ENCODE results near the gene PAQR9. TPM values are rescaled to one million over a fixed set of nuclear protein-coding genes. Genes with fewer than 3 reads are reported as not detected.

PAQR9 gene
- total and polyA plus RNA-seq, 2 of the 13 experiments (the other 11 are each of a cell fraction or from before 2014, with no cell fraction given): 3.7 to 10.3 TPM

DNA sequence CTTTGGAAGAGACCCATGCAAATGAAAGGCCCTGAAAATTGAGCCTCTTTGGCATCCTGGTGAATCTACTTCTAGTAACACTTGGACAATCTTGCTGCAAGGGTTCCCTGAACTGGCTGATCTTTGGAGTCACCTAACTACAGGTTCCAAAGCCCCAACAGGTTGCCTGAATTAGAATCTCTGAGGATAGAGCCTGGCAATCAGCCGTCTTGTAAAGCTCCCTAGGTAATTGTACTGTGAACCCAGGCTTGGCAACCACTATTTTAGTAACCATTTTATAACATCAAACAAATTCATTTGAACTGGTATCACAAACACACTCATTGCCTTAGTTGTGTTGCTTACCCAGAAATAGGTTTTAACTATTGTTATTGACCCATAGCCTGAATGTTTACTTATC lies 20.1 kb downstream of the PAQR9 start (continued):
- TF ChIP-seq, protein P1, sequence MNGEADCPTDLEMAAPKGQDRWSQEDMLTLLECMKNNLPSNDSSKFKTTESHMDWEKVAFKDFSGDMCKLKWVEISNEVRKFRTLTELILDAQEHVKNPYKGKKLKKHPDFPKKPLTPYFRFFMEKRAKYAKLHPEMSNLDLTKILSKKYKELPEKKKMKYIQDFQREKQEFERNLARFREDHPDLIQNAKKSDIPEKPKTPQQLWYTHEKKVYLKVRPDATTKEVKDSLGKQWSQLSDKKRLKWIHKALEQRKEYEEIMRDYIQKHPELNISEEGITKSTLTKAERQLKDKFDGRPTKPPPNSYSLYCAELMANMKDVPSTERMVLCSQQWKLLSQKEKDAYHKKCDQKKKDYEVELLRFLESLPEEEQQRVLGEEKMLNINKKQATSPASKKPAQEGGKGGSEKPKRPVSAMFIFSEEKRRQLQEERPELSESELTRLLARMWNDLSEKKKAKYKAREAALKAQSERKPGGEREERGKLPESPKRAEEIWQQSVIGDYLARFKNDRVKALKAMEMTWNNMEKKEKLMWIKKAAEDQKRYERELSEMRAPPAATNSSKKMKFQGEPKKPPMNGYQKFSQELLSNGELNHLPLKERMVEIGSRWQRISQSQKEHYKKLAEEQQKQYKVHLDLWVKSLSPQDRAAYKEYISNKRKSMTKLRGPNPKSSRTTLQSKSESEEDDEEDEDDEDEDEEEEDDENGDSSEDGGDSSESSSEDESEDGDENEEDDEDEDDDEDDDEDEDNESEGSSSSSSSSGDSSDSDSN (CRISPR knock-in tag; IDR thresholded peaks at IDR 0.05): no peak
- TF ChIP-seq, protein P2, sequence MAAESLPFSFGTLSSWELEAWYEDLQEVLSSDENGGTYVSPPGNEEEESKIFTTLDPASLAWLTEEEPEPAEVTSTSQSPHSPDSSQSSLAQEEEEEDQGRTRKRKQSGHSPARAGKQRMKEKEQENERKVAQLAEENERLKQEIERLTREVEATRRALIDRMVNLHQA (CRISPR knock-in tag; IDR thresholded peaks at IDR 0.05): no peak
- no peak for TF ChIP-seq NFKB2 (CRISPR knock-in tag; IDR thresholded peaks at IDR 0.05; ENCODE audit: borderline replicate concordance)
- TF ChIP-seq ZNF44 (CRISPR knock-in tag; IDR thresholded peaks at IDR 0.05): no peak
- TF ChIP-seq, protein P3, sequence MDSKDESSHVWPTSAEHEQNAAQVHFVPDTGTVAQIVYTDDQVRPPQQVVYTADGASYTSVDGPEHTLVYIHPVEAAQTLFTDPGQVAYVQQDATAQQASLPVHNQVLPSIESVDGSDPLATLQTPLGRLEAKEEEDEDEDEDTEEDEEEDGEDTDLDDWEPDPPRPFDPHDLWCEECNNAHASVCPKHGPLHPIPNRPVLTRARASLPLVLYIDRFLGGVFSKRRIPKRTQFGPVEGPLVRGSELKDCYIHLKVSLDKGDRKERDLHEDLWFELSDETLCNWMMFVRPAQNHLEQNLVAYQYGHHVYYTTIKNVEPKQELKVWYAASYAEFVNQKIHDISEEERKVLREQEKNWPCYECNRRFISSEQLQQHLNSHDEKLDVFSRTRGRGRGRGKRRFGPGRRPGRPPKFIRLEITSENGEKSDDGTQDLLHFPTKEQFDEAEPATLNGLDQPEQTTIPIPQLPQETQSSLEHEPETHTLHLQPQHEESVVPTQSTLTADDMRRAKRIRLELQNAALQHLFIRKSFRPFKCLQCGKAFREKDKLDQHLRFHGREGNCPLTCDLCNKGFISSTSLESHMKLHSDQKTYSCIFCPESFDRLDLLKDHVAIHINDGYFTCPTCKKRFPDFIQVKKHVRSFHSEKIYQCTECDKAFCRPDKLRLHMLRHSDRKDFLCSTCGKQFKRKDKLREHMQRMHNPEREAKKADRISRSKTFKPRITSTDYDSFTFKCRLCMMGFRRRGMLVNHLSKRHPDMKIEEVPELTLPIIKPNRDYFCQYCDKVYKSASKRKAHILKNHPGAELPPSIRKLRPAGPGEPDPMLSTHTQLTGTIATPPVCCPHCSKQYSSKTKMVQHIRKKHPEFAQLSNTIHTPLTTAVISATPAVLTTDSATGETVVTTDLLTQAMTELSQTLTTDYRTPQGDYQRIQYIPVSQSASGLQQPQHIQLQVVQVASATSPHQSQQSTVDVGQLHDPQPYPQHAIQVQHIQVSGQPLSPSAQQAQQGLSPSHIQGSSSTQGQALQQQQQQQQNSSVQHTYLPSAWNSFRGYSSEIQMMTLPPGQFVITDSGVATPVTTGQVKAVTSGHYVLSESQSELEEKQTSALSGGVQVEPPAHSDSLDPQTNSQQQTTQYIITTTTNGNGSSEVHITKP (CRISPR knock-in tag; IDR thresholded peaks at IDR 0.05; ENCODE audit: low read depth): no peak
- 0 out of 2 replicates have a peak, but pooled peaks have one; percentile 26 for TF ChIP-seq ZNF264 (CRISPR knock-in tag; IDR thresholded peaks at IDR 0.05)
- TF ChIP-seq, protein P4, sequence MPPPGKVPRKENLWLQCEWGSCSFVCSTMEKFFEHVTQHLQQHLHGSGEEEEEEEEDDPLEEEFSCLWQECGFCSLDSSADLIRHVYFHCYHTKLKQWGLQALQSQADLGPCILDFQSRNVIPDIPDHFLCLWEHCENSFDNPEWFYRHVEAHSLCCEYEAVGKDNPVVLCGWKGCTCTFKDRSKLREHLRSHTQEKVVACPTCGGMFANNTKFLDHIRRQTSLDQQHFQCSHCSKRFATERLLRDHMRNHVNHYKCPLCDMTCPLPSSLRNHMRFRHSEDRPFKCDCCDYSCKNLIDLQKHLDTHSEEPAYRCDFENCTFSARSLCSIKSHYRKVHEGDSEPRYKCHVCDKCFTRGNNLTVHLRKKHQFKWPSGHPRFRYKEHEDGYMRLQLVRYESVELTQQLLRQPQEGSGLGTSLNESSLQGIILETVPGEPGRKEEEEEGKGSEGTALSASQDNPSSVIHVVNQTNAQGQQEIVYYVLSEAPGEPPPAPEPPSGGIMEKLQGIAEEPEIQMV (CRISPR knock-in tag; IDR thresholded peaks at IDR 0.05; ENCODE audit: low read depth): no peak
- TF ChIP-seq YY1 (IDR thresholded peaks at IDR 0.05; ENCODE audit: insufficient read depth, insufficient replicate concordance, low read depth, low read length): no peak
- no peak for TF ChIP-seq ZNF274 (CRISPR knock-in tag; IDR thresholded peaks at IDR 0.05)
- no peak for TF ChIP-seq MEIS2 (CRISPR knock-in tag; IDR thresholded peaks at IDR 0.05)
- TF ChIP-seq ZNF430 (CRISPR knock-in tag; IDR thresholded peaks at IDR 0.05): no peak
- no peak for TF ChIP-seq IRX3 (CRISPR knock-in tag; IDR thresholded peaks at IDR 0.05; ENCODE audit: borderline replicate concordance, low read depth)
- TF ChIP-seq DNMT3B (CRISPR knock-in tag; conservative IDR thresholded peaks at IDR 0.05): no peak
- TF ChIP-seq, protein P5, sequence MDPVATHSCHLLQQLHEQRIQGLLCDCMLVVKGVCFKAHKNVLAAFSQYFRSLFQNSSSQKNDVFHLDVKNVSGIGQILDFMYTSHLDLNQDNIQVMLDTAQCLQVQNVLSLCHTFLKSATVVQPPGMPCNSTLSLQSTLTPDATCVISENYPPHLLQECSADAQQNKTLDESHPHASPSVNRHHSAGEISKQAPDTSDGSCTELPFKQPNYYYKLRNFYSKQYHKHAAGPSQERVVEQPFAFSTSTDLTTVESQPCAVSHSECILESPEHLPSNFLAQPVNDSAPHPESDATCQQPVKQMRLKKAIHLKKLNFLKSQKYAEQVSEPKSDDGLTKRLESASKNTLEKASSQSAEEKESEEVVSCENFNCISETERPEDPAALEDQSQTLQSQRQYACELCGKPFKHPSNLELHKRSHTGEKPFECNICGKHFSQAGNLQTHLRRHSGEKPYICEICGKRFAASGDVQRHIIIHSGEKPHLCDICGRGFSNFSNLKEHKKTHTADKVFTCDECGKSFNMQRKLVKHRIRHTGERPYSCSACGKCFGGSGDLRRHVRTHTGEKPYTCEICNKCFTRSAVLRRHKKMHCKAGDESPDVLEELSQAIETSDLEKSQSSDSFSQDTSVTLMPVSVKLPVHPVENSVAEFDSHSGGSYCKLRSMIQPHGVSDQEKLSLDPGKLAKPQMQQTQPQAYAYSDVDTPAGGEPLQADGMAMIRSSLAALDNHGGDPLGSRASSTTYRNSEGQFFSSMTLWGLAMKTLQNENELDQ (CRISPR knock-in tag; IDR thresholded peaks at IDR 0.05; ENCODE audit: borderline replicate concordance): no peak
- no peak for TF ChIP-seq BCL6 (CRISPR knock-in tag; IDR thresholded peaks at IDR 0.05)
